ENCODE measurements around the gene PGAP6. TPM values are rescaled to one million over a fixed set of nuclear protein-coding genes. Genes with fewer than 3 reads are reported as not detected.
A peak's percentile ranks its signal among the peaks of the same experiment; 100 is the strongest.

PGAP6 gene
- total and polyA plus RNA-seq, 2 of the 13 experiments (the other 11 are each of a cell fraction or from before 2014, with no cell fraction given), result 52.7 to 136 TPM

DNA sequence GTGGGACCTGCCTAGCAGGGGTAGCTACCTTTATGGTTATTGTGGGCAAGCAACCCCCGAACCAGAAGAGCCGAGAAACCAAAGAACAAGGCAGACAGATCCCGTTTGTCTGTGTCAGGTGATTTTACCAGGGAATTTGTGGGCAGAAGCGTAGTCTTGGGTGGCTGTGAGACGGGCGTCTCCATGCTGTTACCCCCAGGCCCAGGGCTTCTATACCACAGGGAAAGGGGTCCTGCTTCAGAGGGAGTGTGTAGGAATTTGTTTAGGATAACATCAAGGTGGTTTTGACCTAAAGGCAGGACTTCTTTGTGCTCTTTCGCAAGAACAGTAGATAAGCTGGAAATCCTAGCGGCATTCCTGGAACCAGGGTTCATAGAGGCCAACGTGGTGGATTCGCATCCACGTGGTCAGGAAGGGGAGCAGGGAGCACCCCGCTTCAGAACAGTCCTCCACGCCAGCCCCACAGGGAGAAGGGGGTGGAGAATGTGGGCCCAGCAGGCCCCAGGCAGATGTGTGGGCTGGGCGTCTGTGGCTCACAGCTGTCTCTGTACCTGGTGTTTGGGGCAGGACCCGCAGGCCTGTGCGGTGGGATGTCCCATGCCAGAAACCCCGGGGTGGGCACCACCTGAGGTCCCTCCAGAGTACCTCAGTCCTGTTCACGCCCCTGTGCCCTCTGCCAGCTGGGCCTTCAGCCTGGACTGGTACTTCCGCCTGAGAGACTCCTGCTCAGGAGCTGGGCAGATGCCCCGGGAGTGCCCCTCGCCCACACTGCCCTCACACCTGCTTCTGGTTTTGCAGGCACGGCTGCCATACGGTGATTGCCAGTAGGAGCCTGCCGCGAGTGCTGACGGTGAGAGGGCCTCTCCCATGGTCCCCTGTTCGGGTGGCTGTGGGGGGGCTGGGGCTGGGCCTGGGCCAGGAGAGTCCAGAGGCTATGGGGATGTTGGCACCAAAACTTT lies 24.0 kb upstream of the PGAP6 start (continued):
- TF ChIP-seq, protein P1, sequence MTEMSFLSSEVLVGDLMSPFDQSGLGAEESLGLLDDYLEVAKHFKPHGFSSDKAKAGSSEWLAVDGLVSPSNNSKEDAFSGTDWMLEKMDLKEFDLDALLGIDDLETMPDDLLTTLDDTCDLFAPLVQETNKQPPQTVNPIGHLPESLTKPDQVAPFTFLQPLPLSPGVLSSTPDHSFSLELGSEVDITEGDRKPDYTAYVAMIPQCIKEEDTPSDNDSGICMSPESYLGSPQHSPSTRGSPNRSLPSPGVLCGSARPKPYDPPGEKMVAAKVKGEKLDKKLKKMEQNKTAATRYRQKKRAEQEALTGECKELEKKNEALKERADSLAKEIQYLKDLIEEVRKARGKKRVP (CRISPR knock-in tag; IDR thresholded peaks at IDR 0.05), result peak in 1 of 2 experiments; percentile 69; a peak in 1 of 4 replicates
- TF ChIP-seq CBX2 (IDR thresholded peaks at IDR 0.05; ENCODE audit: low read depth, low read length), result no peak
- TF ChIP-seq CBX2 (CRISPR knock-in tag; IDR thresholded peaks at IDR 0.05; ENCODE audit: low read depth), result no peak
- TF ChIP-seq ZNF33A (CRISPR knock-in tag; IDR thresholded peaks at IDR 0.05; ENCODE audit: borderline replicate concordance), result no peak
- no peak for TF ChIP-seq ZNF547 (CRISPR knock-in tag; IDR thresholded peaks at IDR 0.05)
- no peak for TF ChIP-seq HCFC1 (IDR thresholded peaks at IDR 0.05; ENCODE audit: low read depth, low read length)
- peak; percentile 10 for TF ChIP-seq YY1 (IDR thresholded peaks at IDR 0.05; ENCODE audit: insufficient read depth, insufficient replicate concordance, low read depth, low read length)
- peak; percentile 68; the same call in 1 of the 2 replicates for TF ChIP-seq ZBED4 (CRISPR knock-in tag; IDR thresholded peaks at IDR 0.05; ENCODE audit: borderline replicate concordance)
- TF ChIP-seq NR2F6 (IDR thresholded peaks at IDR 0.05), result peak; percentile 90
- TF ChIP-seq NR2F6 (CRISPR knock-in tag; IDR thresholded peaks at IDR 0.05), result peak; percentile 96
- TF ChIP-seq KLF6 (CRISPR knock-in tag; IDR thresholded peaks at IDR 0.05), result peak; percentile 99
- no peak for TF ChIP-seq SRSF4 (IDR thresholded peaks at IDR 0.05; ENCODE audit: low read depth, low read length, poor library complexity, severe bottlenecking)
- peak; percentile 45; the same call in 1 of the 2 replicates for TF ChIP-seq ZNF768 (CRISPR knock-in tag; IDR thresholded peaks at IDR 0.05)
- peak; percentile 89 for TF ChIP-seq GATA4 (IDR thresholded peaks at IDR 0.05; ENCODE audit: borderline replicate concordance, low read depth)
- TF ChIP-seq, protein P2, sequence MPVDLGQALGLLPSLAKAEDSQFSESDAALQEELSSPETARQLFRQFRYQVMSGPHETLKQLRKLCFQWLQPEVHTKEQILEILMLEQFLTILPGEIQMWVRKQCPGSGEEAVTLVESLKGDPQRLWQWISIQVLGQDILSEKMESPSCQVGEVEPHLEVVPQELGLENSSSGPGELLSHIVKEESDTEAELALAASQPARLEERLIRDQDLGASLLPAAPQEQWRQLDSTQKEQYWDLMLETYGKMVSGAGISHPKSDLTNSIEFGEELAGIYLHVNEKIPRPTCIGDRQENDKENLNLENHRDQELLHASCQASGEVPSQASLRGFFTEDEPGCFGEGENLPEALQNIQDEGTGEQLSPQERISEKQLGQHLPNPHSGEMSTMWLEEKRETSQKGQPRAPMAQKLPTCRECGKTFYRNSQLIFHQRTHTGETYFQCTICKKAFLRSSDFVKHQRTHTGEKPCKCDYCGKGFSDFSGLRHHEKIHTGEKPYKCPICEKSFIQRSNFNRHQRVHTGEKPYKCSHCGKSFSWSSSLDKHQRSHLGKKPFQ (CRISPR knock-in tag; IDR thresholded peaks at IDR 0.05; ENCODE audit: insufficient replicate concordance), result no peak
- no peak for TF ChIP-seq ZNF292 (CRISPR knock-in tag; IDR thresholded peaks at IDR 0.05; ENCODE audit: borderline replicate concordance, low read depth)
- TF ChIP-seq REL (CRISPR knock-in tag; conservative IDR thresholded peaks at IDR 0.05), result no peak
- TF ChIP-seq KDM5B (CRISPR knock-in tag; IDR thresholded peaks at IDR 0.05; ENCODE audit: borderline replicate concordance), result 0 out of 2 replicates have a peak, but pooled peaks have one; percentile 32
- TF ChIP-seq ZNF589 (CRISPR knock-in tag; conservative IDR thresholded peaks at IDR 0.05), result no peak
- TF ChIP-seq ZNF451 (CRISPR knock-in tag; IDR thresholded peaks at IDR 0.05), result peak; percentile 65; the same call in 1 of the 2 replicates
- TF ChIP-seq NCOA5 (CRISPR knock-in tag; IDR thresholded peaks at IDR 0.05), result no peak
- peak; percentile 50 for TF ChIP-seq RBM39 (IDR thresholded peaks at IDR 0.05; ENCODE audit: low read depth, low read length, poor library complexity, severe bottlenecking)
- no peak for TF ChIP-seq CCAR2 (optimal IDR thresholded peaks at IDR 0.05; ENCODE audit: low read depth, low read length)
